Osteoblast (primary cell): ENCODE measurements around the gene TST. TPM values are rescaled to one million over a fixed set of nuclear protein-coding genes. Genes with fewer than 3 reads are reported as not detected.

Experiments used
- DNase-seq: peaks from one replicate; pipeline ENCODE4 v3.0.0; 2011; ENCODE audit warnings: low spot score, mixed read lengths; ENCODE audit not compliant: insufficient read length; ENCODE audit errors: missing footprints
- H2AFZ ChIP-seq: 2 replicates; pipeline ENCODE4 v1.6.0; 2011; ENCODE audit warnings: mild to moderate bottlenecking, low read length
- H3K27ac ChIP-seq: 2 replicates; pipeline ENCODE4 v1.5.1; 2011; ENCODE audit warnings: mild to moderate bottlenecking, low read depth, low read length, moderate library complexity
- H3K27me3 ChIP-seq: 2 replicates; pipeline ENCODE4 v1.6.0; 2012; ENCODE audit warnings: mild to moderate bottlenecking, control low read depth, inconsistent platforms, low read length, moderate library complexity; ENCODE audit not compliant: insufficient read depth
- H3K36me3 ChIP-seq: 2 replicates; pipeline ENCODE4 v1.5.1; 2011; ENCODE audit warnings: mild to moderate bottlenecking, low read length, control low read depth, moderate library complexity; ENCODE audit not compliant: insufficient read depth
- H3K4me1 ChIP-seq: 2 replicates; pipeline ENCODE4 v1.5.1; 2011; ENCODE audit warnings: mild to moderate bottlenecking, low read length, control low read depth, moderate library complexity; ENCODE audit not compliant: insufficient read depth
- H3K4me2 ChIP-seq: 2 replicates; pipeline ENCODE4 v1.6.0; 2011; ENCODE audit warnings: mild to moderate bottlenecking, low read length; ENCODE audit not compliant: insufficient read depth
- H3K4me3 ChIP-seq: fragments of 200-600 bp; sonication (generic); 3 replicates; pipeline ENCODE4 v1.5.1; 2012; ENCODE audit warnings: mild to moderate bottlenecking, low read length, inconsistent platforms; ENCODE audit not compliant: insufficient read depth
- H3K79me2 ChIP-seq: 2 replicates; pipeline ENCODE4 v1.6.0; 2012; ENCODE audit warnings: mild to moderate bottlenecking, low read length, control low read depth, inconsistent platforms; ENCODE audit not compliant: insufficient read depth
- H3K9me3 ChIP-seq: 2 replicates; pipeline ENCODE4 v1.5.1; 2011; ENCODE audit warnings: low read depth, low read length, control low read depth
- H4K20me1 ChIP-seq: 2 replicates; pipeline ENCODE4 v1.6.0; 2012; ENCODE audit warnings: mild to moderate bottlenecking, low read length, control low read depth; ENCODE audit not compliant: insufficient read depth
- total RNA-seq: library from RNA; depleted of rRNA; stranded (reverse); fragments of >200 nt; gene quantifications from 2 replicates; pipeline ENCODE4 v1.2.3, GENCODE V29; 2012
- TF ChIP-seq, protein P1 (sequence below): IDR thresholded peaks from 2 replicates; pipeline ENCODE4 v1.5.1; 2011; ENCODE audit warnings: mild to moderate bottlenecking, low read depth, low read length, moderate library complexity; ENCODE audit errors: extremely low read depth

TST gene
- total RNA-seq, 1 donor: 63.3 TPM

- Histone ChIP-seq H4K20me1 (peaks cover 3% of the 10 kb centered on the region), H3K4me1 (no peaks in the 10 kb centered on the region)
- TF ChIP-seq, protein P1, sequence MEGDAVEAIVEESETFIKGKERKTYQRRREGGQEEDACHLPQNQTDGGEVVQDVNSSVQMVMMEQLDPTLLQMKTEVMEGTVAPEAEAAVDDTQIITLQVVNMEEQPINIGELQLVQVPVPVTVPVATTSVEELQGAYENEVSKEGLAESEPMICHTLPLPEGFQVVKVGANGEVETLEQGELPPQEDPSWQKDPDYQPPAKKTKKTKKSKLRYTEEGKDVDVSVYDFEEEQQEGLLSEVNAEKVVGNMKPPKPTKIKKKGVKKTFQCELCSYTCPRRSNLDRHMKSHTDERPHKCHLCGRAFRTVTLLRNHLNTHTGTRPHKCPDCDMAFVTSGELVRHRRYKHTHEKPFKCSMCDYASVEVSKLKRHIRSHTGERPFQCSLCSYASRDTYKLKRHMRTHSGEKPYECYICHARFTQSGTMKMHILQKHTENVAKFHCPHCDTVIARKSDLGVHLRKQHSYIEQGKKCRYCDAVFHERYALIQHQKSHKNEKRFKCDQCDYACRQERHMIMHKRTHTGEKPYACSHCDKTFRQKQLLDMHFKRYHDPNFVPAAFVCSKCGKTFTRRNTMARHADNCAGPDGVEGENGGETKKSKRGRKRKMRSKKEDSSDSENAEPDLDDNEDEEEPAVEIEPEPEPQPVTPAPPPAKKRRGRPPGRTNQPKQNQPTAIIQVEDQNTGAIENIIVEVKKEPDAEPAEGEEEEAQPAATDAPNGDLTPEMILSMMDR: no peak
Observed at GRCh38 chr22:37065180-37065579, 45.9 kb upstream of the TST start.

DNA sequence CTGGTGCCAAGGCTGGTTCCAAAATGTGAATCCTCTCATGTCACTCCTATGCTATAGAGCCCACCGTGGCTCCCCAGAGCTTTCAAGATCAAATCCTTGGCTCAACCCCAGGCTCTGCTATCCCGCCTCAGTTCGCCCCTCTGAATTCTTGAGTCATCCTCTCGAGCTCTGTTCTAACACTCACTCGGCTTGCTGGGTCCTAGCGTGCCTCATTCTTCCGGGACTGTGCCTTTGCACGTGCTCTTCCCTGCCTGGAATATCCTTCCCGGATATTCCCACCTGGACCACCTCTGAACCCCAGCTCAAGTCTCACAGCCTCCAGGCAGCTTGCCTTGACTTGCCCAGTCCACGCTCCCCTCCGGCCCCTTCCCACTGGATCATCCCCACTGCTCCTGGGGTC lies 45.3 kb upstream of the TST start:
- Histone ChIP-seq H3K4me2 (no peak overlapping the region), H3K4me1 (no peaks in the 10 kb centered on the region), H3K27me3 (peaks cover 19% of the 10 kb centered on the region), H4K20me1 (peaks cover 3% of the 10 kb centered on the region), H2AFZ (no peak overlapping the region), H3K4me3 (no peak overlapping the region), H3K79me2 (no peaks in the 10 kb centered on the region), H3K27ac (no peak overlapping the region), H3K9me3 (no peaks in the 10 kb centered on the region), H3K36me3 (no peaks in the 10 kb centered on the region)
- no peak for DNase-seq
- TF ChIP-seq, protein P1: no peak

More at GRCh38 chr22:37065180-37065579, 45.9 kb upstream of the TST start:
- Histone ChIP-seq H2AFZ (no peak overlapping the region), H3K4me3 (no peak overlapping the region), H3K36me3 (no peaks in the 10 kb centered on the region), H3K9me3 (no peaks in the 10 kb centered on the region), H3K27ac (no peak overlapping the region), H3K79me2 (no peaks in the 10 kb centered on the region), H3K27me3 (peaks cover 25% of the 10 kb centered on the region), H3K4me2 (no peak overlapping the region)
- no peak for DNase-seq

DNA sequence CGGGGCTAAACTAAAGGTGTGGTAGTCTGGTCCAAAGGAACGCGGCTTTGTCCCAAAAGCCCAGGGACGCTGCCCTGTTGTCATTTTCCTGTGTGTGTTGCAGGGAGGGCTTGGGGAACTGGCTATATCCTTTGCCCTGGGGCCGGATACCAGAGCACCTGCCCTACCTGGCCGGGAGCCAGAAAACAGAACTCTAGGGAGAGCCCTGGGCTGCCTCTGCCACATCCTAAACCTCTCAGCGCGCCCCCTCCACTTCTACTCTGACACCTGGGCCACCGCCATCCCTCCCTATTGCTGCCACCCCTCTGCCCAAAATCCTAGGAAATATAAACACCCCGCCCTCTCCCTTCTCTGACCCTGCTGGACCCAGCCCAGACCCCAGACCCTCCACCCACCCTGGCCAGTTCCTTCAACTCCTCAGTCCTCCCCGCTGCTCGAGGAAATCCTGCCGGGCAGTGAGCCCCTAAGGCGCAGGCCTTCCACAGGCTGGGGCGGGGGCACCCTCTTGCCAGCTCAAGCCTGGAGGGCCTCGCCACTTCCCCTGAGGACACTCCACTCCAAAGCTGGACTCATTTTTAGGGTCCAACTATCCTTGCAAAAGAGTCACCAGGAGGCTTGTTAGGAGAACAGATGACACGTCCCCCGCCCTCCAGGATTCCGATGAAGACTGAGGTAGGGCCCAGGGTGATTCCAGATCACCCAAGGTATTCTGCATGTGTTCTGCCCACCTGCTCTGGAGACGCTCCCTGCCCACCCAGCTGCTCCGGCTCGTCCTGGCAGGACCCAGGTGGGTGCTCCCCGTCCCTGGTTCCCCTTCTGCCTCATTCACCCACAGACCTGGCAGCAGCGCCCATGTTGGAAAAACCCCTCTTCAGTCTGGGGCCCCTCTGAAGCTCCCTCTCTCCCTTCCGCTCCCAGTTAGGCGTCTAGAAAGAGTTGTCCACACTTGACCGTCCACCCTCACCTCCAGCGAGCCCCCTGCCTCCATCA lies 44.5 kb upstream of the TST start:
- TF ChIP-seq, protein P1: no peak
- H3K36me3 ChIP-seq: no peaks in the 10 kb centered on the region

GRCh38 chr22:37062702-37063381 lies 43.6 kb upstream of the TST start:
- Histone ChIP-seq H4K20me1 (no peaks in the 10 kb centered on the region), H3K4me2 (no peak overlapping the region), H3K4me3 (no peak overlapping the region), H3K27me3 (peaks cover 3% of the 10 kb centered on the region), H3K27ac (no peak overlapping the region), H3K4me1 (no peaks in the 10 kb centered on the region), H2AFZ (no peak overlapping the region), H3K79me2 (no peaks in the 10 kb centered on the region), H3K9me3 (no peaks in the 10 kb centered on the region), H3K36me3 (no peaks in the 10 kb centered on the region)
- DNase-seq: no peak
- TF ChIP-seq, protein P1: no peak

More for the DNA sequence above, 44.5 kb upstream of the TST start:
- H3K27ac ChIP-seq: no peak overlapping the region
- no peak overlapping the region for H2AFZ ChIP-seq
- no peak overlapping the region for H3K4me3 ChIP-seq
- DNase-seq: peak; percentile 76
- peaks cover 12% of the 10 kb centered on the region for H3K27me3 ChIP-seq
- H3K79me2 ChIP-seq: no peaks in the 10 kb centered on the region
- H3K9me3 ChIP-seq: no peaks in the 10 kb centered on the region
- H3K4me1 ChIP-seq: no peaks in the 10 kb centered on the region
- peaks cover 3% of the 10 kb centered on the region for H4K20me1 ChIP-seq
- H3K4me2 ChIP-seq: no peak overlapping the region
